Measurements from ENCODE around the gene USH2A.

GRCh38 chr1:215824245-215824644 lies 599.0 kb downstream of the USH2A start:
- TF ChIP-seq ZNF391 (tag by site-specific recombination; IDR thresholded peaks at IDR 0.05; ENCODE audit: borderline replicate concordance, low read depth) (no peak), KLF17 (tag by site-specific recombination; IDR thresholded peaks at IDR 0.05) (no peak), CTCF (tag by site-specific recombination; IDR thresholded peaks at IDR 0.05) (no peak), ZBTB17 (tag by site-specific recombination; IDR thresholded peaks at IDR 0.05) (no peak), ZNF239 (tag by site-specific recombination; IDR thresholded peaks at IDR 0.05) (no peak)

All from HEK293 (cell line).